SH-SY5Y (cell line): ENCODE measurements around the gene GPC5.

Experiments
- GATA2 ChIP-seq: IDR thresholded peaks from 2 replicates; pipeline ENCODE4 v1.6.1; 2011; ENCODE audit warnings: mild to moderate bottlenecking, low read depth, low read length
- GATA3 ChIP-seq: IDR thresholded peaks from 2 replicates; pipeline ENCODE4 v1.6.1; 2011; ENCODE audit warnings: low read depth, mild to moderate bottlenecking, low read length, moderate library complexity

GRCh38 chr13:91767651-91768050 lies 369.2 kb downstream of the GPC5 start:
- TF ChIP-seq GATA2 (no peak), GATA3 (no peak)
